ENCODE results near the gene PLA2G4E. TPM values are rescaled to one million over a fixed set of nuclear protein-coding genes. Genes with fewer than 3 reads are reported as not detected.
A peak's percentile ranks its signal among the peaks of the same experiment; 100 is the strongest.

Gene PLA2G4E
- polyA plus RNA-seq, 3 donors: not detected

GRCh38 chr15:41966414-41966812 lies 54.4 kb downstream of the PLA2G4E start:
- peaks cover 33% of the 10 kb centered on the region for H4K20me1 ChIP-seq (ENCODE audit: insufficient read depth, low read length)
- H3K9ac ChIP-seq (ENCODE audit: insufficient read depth, low read length, poor library complexity, severe bottlenecking): peak overlapping the region; percentile 2
- H3K9me3 ChIP-seq (replicated peaks in 1 of 2; ENCODE audit: control insufficient read depth in 1 of 2, insufficient read depth in 1 of 2, low read length in 2 of 2): no peaks in the 10 kb centered on the region
- H3K27me3 ChIP-seq (ENCODE audit: control insufficient read depth in 2 of 2, insufficient read depth in 2 of 2, low read length in 2 of 2): no peaks in the 10 kb centered on the region
- peak overlapping the region; percentile 74 for H3K4me2 ChIP-seq (replicated peaks; ENCODE audit: extremely low read depth, low read length, poor library complexity, severe bottlenecking)
- intact Hi-C loops (cut with micrococcal nuclease): no loop called here
- H3K27ac ChIP-seq (ENCODE audit: low read depth in 1 of 2, low read length in 2 of 2): peak overlapping the region; percentile 86 to 93
- peak overlapping the region; percentile 95 to 99 (median 97) for H3K27ac Mint-ChIP-seq
- TF ChIP-seq, protein P1, sequence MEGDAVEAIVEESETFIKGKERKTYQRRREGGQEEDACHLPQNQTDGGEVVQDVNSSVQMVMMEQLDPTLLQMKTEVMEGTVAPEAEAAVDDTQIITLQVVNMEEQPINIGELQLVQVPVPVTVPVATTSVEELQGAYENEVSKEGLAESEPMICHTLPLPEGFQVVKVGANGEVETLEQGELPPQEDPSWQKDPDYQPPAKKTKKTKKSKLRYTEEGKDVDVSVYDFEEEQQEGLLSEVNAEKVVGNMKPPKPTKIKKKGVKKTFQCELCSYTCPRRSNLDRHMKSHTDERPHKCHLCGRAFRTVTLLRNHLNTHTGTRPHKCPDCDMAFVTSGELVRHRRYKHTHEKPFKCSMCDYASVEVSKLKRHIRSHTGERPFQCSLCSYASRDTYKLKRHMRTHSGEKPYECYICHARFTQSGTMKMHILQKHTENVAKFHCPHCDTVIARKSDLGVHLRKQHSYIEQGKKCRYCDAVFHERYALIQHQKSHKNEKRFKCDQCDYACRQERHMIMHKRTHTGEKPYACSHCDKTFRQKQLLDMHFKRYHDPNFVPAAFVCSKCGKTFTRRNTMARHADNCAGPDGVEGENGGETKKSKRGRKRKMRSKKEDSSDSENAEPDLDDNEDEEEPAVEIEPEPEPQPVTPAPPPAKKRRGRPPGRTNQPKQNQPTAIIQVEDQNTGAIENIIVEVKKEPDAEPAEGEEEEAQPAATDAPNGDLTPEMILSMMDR (IDR thresholded peaks at IDR 0.05): no peak
- H3K4me3 ChIP-seq (replicated peaks in 1 of 3; ENCODE audit: low read depth in 2 of 3, low read length in 3 of 3): peak overlapping the region in 1 of 3 experiments; percentile 93
- no peaks in the 10 kb centered on the region for H3K9me3 Mint-ChIP-seq
- peaks cover 8 to 19% of the 10 kb centered on the region in 2 donors for H3K36me3 Mint-ChIP-seq
- H3K27me3 Mint-ChIP-seq (ENCODE audit: low read depth in 3 of 3): peaks cover 0 to 1% (median 0%) of the 10 kb centered on the region in 3 donors
- peaks cover 63 to 64% of the 10 kb centered on the region in 2 donors for H3K4me1 ChIP-seq (ENCODE audit: control insufficient read depth in 1 of 2, insufficient read depth in 2 of 2, low read length in 2 of 2)
- peak overlapping the region in 1 of 2 donors; percentile 73 for H3K4me3 Mint-ChIP-seq
- peaks cover 81% of the 10 kb centered on the region for H3K79me2 ChIP-seq (ENCODE audit: insufficient read depth, low read length)
- DNase-seq: no peak
- no peaks in the 10 kb centered on the region for H3K36me3 ChIP-seq (replicated peaks in 1 of 2; ENCODE audit: control insufficient read depth in 1 of 2, insufficient read depth in 2 of 2, low read length in 2 of 2)
- 100% methylated on average over 2 of the region's 4 CpGs for WGBS (ENCODE audit: insufficient coverage)
- H2AFZ ChIP-seq (ENCODE audit: insufficient read depth, low read depth, low read length, poor library complexity, severe bottlenecking): no peak overlapping the region
- H3K4me1 Mint-ChIP-seq: peaks cover 64% of the 10 kb centered on the region

DNA sequence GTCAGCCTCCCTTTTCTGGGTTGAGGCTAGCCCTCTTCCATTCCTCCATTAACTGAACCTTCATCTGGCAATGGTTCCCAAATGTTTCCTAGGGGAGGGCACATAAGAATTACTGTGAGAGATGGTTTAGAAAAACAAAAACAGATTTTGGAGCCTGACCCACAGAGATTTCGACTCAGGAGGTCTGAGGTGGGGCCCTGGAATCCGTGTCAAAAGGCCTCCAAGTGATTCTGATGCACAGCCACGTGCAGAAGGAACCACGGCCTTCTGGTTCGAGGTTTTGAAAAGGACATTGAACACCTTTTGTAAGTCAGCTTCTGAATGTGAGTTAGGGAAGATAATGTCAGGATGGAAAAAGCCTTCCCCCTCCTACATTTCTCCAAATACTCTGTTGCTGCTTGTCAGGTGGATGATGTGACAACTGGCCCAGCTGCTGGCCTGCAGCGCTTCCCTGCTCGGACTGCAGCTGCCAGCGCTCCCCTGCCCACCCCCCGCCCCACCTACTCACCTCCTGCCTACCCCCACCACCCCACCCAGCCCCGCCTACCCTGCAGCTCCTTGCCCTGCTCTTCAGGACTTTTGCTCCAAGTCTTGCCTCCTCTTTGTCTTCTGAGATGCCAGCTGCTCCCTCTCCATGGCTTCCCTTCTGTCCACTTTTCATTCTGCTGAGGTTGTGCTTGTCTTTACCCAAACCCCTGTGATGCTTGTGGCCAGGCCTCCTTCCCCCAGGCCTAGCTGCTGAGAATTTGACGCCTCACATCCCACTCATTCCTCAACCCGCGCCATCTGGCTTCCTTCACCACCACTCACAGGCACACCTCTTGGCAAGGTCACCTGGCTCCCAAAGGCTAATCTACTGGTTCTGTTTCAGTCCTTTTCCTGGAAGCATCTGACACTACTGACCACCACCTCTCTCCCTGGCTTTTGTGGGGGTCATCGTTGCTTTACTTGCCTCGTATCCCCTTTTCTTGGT lies 55.1 kb downstream of the PLA2G4E start:
- Histone ChIP-seq H3K4me2 (replicated peaks; ENCODE audit: extremely low read depth, low read length, poor library complexity, severe bottlenecking) (peak overlapping the region; percentile 0), H3K27me3 (ENCODE audit: control insufficient read depth in 2 of 2, insufficient read depth in 2 of 2, low read length in 2 of 2) (no peaks in the 10 kb centered on the region), H3K9ac (ENCODE audit: insufficient read depth, low read length, poor library complexity, severe bottlenecking) (peak overlapping the region; percentile 2), H3K4me1 (ENCODE audit: control insufficient read depth in 1 of 2, insufficient read depth in 2 of 2, low read length in 2 of 2) (peaks cover 56 to 57% of the 10 kb centered on the region in 2 donors), H3K79me2 (ENCODE audit: insufficient read depth, low read length) (peaks cover 81% of the 10 kb centered on the region), H2AFZ (ENCODE audit: insufficient read depth, low read depth, low read length, poor library complexity, severe bottlenecking) (no peak overlapping the region), H3K27ac (ENCODE audit: low read depth in 1 of 2, low read length in 2 of 2) (peak overlapping the region; percentile 86 to 93), H3K4me3 (replicated peaks in 1 of 3; ENCODE audit: low read depth in 2 of 3, low read length in 3 of 3) (peak overlapping the region in 1 of 3 experiments; percentile 93), H4K20me1 (ENCODE audit: insufficient read depth, low read length) (peaks cover 33% of the 10 kb centered on the region), H3K9me3 (replicated peaks in 1 of 2; ENCODE audit: control insufficient read depth in 1 of 2, insufficient read depth in 1 of 2, low read length in 2 of 2) (no peaks in the 10 kb centered on the region), H3K36me3 (replicated peaks in 1 of 2; ENCODE audit: control insufficient read depth in 1 of 2, insufficient read depth in 2 of 2, low read length in 2 of 2) (no peaks in the 10 kb centered on the region)
- intact Hi-C loops (cut with micrococcal nuclease): no loop called here
- H3K36me3 Mint-ChIP-seq: peaks cover 15 to 21% of the 10 kb centered on the region in 2 donors
- H3K27me3 Mint-ChIP-seq (ENCODE audit: low read depth in 3 of 3): peaks cover 0 to 1% (median 0%) of the 10 kb centered on the region in 3 donors
- H3K4me1 Mint-ChIP-seq: peaks cover 62% of the 10 kb centered on the region
- TF ChIP-seq, protein P1 (IDR thresholded peaks at IDR 0.05): no peak
- no peak for DNase-seq
- H3K27ac Mint-ChIP-seq: peak overlapping the region; percentile 95 to 99 (median 97)
- WGBS (ENCODE audit: insufficient coverage): 88% methylated on average over 5 of the region's 15 CpGs
- peak overlapping the region in 1 of 2 donors; percentile 48 for H3K4me3 Mint-ChIP-seq
- H3K9me3 Mint-ChIP-seq: no peaks in the 10 kb centered on the region

All from CD14-positive monocyte (primary cell).